NCI-H1105 (cell line): Measurements from ENCODE around the gene OR6C65.

Source experiments
- DNase-seq: peaks from one replicate; lab custom pipeline; 2025; lab: John Stamatoyannopoulos, UW

OR6C65 gene

GRCh38 chr12:55446326-55446725, 46.0 kb downstream of the OR6C65 start:
- DNase-seq = no peak

- no peak for DNase-seq
These were observed 48.5 kb downstream of the OR6C65 start for GRCh38 chr12:55448825-55449224.
